ENCODE measurements around the gene TMEM167A. TPM values are rescaled to one million over a fixed set of nuclear protein-coding genes. Genes with fewer than 3 reads are reported as not detected.

Gene TMEM167A, protein sequence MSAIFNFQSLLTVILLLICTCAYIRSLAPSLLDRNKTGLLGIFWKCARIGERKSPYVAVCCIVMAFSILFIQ
- 175 and 177 TPM in 2 replicates for total RNA-seq (2014; rRNA removed; shearing (Covaris generic))

DNA sequence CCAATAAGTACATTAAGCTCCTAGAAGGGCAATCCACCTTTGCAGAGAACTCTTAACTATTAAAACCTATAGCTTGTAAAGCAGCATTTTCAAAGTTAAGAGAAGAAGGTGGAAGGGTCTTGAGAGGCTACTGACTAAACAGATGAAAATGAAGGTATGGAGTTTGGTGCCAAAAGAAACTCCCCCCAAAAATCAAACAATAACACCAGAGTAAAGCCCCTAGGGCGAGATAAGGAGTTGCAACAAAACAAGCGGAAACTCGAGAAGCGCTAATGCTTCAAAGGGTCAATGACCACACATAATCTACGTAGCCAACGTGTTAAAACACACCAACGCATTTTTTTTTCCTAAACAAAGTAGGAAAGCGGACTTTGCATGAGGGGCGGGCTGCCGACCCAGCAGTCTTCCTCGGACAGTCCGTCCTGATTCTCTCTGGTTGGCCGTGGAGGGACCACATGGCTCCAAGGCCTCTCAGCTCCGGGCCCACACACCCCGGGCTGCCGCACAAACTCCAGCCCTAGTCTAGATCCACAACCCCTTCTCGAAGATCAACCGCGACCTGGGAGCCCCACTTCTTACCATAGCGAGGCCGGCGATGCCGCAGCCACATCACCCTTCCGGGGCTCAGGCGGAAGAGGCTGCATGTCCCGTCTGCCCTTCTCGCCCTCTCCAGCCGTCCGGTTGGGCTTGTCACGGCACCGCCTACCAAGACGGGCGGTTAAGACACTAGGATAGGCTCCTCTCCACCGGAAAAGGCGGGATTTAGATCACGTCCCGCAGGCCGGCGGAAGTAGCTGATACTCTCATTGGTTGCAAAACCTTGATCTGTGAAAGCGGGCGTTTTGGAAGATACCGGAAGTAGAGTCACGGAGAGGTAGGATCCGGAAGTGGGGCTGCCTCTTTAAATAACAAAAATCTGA lies at the start of gene TMEM167A, which contains the start of gene XRCC4:
Gene TMEM167A (minus strand): TSS at position 653 of the 920 bp plus-strand sequence. CDS start 71 bp downstream, at position 582.
Gene XRCC4 (plus strand): TSS at position 806 of the 920 bp plus-strand sequence. CDS start 27,373 bp downstream, outside the sequence.
- peak; percentile 99 for DNase-seq (ENCODE audit: low spot score)

DNA sequence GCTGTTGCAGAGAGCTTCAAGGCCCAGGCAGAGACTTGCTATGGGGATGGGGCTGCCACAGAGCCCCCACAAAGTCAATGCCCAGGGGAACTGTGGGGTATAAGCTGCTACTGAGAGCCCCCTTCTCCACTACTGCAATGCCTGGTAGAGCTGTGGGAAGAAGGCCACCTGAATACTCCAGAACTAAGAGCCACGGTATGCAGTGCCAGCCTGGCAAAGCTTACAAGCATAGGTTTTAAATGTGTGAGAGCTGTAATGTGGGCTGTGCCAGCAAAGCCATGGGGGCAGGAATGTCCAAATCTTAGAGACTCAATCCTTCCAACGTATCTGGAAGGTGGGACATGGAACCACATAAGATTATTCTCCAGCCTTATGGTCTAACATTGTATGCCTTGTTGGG lies 49.3 kb upstream of the TMEM167A start:
- no peak for DNase-seq (ENCODE audit: low spot score)

DNA sequence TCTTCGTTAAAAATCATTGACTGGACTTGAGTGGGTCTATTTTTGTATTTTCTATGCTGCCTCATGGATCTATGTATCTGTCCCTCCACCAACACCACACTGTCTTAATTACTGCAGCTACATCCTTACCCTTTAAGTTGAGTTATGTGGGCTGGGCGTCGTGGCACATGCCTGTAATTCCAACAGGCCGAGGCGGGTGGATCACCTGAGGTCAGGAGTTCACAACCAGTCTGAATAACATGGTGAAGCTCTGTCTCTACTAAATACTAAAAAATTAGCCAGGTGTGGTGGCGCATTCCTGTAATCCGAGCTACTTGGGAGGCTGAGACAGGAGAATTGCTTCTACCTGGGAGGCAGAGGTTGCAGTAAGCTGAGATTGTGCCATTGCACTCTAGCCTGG lies 48.4 kb upstream of the TMEM167A start:
- no peak for DNase-seq (ENCODE audit: low spot score)

DNA sequence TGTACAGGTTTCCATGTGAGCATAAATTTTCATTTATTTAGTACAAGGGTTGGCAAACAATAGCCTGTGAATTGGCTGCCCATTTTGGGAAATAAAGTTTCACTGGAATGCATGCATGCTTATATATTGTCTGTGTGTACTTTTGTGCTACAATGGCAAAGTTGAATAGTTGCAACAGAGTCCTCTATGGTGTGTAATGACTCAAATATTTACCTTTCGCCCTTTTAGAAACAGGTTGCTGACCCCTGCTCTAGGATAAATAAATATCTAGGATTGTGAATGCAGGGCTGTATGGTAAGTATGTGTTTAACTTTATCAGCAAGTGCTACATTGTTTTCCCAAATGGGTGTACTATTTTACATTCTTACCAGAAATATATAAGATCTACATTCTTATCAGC lies 47.4 kb upstream of the TMEM167A start:
- DNase-seq (ENCODE audit: low spot score) = no peak

DNA sequence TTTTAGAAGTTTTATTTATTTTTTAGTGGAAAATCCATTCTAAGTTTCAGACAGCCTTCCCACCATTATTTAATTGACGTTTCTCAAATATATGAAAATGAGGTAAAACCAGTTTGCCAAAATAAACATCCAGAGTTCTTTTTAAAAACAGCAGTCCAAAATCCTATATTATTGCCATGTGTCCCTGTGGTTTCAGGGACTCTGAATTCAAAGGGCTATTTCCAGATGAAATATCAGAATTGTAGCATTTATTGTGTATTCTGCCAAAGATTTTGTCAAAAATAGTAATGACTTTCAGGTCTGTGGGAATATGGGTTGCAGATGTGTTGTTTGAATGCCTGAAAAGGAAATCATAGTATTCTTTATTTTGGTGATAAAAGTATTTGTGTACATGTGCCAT lies 41.8 kb upstream of the TMEM167A start:
- no peak for DNase-seq (ENCODE audit: low spot score)

DNA sequence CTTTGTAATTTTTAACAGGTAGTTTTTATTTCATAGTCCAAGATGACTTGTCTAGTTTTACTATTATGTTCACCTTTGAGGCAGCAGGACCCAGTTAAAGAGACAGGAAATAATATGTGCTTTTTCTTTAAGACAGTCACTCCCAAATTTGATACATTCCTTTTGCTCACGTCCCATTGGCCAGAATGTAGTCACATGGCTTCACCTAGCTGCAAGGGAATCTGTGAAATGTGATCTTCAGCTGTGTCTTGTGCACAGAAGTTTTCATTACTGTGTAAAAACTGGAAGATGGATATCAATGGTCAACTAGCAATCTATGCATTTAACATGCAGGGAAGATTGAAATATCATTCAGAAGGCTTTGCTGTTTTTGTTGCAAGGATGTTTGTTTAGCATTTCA lies 41.3 kb upstream of the TMEM167A start:
- DNase-seq (ENCODE audit: low spot score) = no peak

DNA sequence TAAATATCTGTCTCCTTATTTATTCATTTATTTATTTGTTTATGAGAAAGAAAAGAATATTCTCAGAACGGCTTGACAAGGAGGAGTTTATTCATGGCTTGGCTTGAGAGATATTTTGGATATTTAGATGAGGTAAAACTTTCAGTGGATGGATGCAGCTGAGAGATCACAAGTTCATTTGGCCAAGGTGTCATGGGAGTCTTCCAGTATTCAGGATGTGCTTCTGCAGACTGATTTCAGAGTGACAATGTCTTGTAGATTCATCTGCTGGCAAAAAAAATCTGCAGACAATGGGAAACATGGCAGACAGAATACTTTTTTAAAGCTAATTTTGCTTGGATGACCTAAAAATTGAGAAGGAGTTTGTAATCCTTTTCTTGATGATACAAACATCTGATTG lies 38.6 kb upstream of the TMEM167A start:
- no peak for DNase-seq (ENCODE audit: low spot score)

DNA sequence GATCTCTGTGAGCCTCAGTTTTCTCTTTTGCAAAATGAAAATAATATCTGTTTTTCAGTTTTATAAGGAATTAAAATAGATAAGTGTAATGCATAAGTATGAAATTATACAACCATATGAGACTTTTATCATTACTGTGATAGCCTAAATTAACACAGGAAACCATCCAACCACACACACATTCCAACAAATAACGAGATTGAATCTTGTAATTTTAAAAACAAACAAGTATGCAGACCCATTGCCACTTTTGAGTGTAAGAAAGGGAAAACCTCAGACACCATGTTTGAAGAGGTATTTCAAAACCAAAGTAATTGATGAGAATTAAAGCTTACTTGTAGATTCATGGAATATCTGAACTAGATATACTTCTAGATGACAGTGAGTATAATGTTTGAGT lies 32.2 kb upstream of the TMEM167A start:
- no peak for DNase-seq (ENCODE audit: low spot score)

DNA sequence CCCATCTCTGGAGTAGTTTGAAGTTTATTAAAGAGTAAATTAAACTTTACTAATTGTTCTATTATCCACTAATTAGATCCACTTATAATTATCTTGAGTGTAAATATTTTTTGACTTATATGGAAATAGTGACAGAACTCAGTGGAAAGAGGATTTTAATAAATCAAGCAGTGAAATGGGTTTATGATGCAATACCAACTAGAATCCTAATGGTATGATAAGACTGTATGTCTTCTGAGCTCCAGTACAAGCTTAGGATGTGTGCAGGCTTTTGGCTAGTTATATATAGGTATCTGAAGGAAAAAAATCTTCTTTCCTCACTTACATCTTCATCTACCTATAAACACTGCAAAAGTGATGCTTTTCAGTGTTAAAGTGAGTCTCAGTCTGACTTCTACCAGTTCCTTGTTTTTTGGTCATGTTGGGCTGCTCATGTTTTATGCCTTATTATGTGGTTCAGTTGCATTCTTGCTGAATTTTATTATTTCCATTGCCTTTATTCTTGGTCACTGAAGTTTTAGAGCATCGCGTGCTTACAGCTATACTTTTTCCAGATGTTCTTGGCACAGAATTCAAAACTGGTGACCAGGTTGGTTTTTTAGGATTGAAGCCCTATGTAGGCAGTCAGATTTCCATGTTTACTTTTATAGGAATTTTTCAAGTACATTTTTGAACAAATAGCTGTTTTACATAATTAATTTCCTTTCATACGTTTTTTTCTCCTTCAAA lies 30.7 kb upstream of the TMEM167A start:
- DNase-seq (ENCODE audit: low spot score) = no peak

DNA sequence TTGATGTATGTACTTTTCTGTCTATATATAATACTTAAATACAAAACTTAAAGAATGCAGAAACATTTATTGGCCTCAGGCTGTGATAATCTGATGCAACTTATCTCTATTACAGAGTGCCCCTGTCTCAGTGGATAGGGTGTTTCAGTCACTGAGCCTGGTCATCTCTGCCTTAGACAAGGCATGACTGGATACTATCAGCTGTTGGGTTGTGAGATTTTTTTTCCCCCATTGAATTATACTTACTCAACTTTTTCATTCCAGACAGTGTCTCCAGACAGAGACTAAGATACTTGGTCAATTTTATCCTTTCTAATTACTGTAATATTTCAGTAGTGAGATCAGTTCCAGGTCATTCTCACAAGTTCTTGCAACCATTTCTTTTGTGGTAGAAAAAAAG lies 26.8 kb upstream of the TMEM167A start:
- no peak for DNase-seq (ENCODE audit: low spot score)

DNA sequence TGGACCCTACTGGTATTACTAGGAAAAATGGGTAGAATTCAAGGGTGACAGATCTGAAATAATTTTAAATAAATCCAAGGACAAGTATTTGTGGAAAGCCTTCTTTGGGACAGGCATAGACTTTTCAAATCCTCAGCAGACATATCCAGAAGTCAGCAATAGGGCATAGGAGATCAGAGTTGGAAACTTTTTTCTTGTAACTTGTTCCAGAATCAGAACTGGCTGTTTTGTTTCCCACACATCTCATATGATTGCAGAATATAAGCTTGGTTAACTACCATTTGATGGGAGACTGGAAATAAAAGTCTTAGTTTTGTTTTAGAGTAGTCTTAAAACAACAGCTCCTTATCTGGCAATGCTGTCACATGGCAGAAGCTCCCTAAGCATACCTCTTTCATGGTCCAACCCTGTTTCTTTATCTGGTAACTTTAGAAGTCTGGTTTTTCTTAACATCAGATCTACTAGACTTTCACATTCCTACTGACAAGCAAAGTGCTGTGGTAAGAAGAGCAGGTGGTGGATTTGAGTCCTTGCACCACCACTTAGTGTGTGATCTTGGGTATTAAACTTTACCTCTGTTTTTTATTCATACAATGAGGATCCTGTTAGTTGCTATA lies 25.3 kb upstream of the TMEM167A start:
- no peak for DNase-seq (ENCODE audit: low spot score)

DNA sequence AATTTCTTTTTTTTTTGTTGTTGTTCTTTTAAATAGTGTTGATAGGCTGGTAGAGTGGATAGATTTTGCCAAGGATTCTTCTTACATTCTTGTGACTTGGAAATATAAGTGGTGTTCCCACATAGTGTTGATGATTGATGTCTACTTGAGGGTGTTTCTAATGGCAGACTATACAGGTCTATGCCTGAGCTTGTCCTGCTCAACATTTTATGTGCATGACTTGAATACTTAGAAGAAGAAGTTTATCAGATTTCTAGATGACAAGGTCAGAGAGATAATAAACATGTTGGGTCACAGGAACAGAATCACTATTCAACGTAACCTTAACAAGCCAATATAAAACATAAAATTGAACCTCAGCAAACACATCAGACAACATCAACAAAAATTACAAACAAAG lies 24.3 kb upstream of the TMEM167A start:
- DNase-seq (ENCODE audit: low spot score) = no peak

DNA sequence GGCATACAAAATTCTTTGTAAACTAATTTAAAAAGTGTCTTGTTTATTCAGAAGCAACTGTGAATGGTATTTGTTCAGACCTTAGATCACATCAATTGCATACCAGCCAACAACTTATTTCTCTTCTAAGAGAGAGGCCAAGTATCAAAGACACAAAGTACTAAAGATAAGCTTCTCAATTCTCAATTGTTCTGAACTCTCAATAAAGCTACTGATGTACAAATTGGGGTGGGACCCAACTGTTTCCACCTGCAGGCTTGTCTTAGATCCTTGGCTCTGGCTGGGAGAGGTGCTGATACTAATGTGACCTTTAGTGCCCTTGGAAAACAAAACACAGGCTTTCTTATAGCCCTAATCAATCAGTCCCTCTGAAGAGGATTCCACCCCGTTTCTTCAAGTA lies 22.3 kb upstream of the TMEM167A start:
- DNase-seq (ENCODE audit: low spot score) = no peak

DNA sequence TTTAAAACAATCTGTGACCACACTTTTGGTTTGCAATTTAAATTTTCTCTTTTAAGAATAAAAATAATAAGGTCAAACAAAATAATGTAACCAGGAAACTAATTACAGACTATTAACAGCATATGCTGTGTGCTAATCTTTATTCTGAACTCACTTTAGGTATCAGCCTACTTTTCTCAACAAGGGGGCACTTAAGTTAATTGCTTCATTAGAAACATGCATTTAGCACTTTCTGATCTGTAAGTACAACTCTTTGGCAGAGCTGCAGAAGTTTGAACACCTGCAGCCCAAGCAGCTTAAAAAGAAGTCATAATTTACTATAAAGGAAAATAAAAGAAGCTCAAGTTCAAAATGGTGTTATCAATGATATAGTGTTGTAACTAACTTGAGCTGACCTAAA lies 21.8 kb upstream of the TMEM167A start:
- no peak for DNase-seq (ENCODE audit: low spot score)

DNA sequence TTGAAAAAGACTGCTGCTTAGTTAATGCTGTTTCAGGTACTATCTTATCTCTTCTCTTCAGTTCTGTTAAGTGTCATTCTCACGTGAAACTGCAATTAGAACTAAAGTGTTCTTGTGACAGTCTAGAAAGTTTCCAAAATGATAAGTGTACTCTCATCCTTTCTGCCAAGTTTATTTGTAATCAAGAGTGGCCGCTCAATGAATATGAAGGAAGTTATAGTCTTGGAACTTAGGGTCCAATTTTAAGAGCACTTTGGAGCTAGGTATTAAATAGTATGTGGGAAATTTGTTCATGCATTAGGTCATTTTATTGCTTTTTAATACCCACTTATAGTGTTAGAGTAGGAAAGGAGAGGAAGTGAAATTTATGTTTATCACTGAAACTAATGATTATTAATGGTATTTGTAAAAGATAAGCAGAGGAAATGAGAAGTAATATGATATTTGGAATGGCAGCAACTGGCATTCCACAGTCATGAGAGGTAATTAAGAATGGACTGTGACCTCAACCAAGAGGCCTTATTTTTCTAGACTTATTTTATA lies 20.6 kb upstream of the TMEM167A start:
- DNase-seq (ENCODE audit: low spot score) = no peak

DNA sequence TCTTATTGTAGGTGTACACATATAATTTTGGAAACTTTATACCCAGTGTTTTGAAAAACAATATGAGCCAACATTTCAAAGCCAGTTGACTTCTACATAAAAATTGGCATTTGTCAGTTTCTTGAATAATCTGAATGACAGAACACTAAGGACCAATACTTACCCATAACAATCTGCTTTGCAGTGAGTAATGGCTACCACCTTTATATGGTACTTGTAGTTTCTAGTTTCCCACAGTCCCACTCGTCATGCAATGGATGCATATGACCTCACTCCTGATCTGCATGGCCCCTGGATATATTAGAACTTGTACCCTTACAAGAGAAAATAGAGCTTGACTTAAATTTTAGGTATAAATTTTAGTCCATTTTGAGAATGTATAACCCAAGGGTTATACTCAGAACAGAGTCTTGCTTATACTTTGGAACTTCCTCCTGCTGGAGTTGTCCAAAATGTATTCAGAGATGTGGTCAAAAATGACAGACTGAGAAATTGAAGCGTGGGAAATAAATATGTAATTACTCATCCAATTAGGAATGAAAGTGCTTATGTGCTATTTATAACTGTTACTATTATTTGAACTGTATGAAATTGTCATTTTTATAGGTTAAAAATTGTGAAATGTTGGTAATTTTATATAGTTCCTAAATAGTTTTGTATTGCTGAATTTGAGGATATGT lies 19.6 kb upstream of the TMEM167A start:
- DNase-seq (ENCODE audit: low spot score) = no peak

DNA sequence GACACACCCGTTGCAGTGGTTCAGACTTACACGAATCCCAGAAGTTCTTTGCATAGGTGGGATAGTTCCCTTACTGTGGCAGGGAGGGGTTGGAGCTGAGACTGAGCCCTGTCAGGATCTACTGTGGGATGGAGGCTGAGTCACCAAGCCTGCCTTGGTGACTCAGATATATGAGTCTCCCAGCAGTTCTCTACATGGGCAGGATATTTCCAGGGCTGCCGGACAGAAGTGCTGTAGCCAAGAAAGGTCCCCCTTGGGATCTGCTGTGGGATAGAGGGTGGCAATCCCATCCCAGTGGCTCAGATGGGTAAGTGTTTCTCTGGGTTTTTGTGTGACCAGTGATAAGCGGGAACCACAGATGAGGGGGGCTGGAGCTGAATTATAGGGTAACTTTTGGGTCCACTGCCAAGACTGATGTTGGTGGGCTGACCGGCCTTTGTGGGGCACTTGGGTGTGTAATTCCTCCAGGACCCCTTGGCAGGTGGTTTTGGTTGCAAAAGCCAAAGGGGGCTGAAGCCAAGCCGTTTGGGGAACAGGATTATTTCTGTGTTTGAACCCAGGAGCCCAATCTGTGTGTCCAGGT lies 18.9 kb upstream of the TMEM167A start:
- peak; percentile 48 for DNase-seq (ENCODE audit: low spot score)

DNA sequence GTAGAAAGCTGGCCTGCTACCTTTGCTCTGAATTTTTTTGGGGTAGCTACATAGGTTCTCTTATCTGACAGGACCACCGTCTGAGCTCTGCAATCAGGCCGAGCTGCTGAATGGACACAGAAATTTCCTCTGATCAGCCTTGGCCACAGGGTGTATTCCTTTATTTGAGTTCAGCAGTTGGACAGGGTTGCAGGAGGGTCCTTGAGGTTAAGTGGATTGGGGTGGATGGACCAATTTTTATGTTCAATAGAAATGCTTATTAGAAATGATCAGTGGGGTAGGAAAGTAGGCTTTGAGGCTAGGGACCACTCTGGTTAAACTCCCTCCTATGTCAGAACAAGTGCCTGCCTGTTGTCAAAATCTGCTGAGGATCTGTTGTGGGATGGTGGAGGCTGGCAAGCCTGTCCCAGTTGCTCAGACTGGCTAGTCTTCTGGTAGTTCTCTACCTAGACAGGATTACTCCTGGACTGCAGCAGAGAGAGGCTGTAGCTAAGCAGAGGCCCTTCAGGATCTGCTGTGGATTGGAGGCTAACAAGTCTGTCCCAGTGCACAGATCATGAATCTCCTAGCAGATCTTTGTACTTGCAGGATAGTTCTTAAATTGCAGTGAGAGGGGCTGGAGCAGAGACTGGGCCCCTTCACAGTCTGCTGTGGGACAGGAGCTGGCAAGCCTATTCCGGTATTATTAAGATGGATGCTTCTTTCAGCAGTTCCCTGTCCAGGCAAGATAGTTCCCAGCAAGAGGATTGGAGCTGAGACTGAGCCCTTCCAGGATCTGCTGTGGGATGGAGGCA lies 18.2 kb upstream of the TMEM167A start:
- no peak for DNase-seq (ENCODE audit: low spot score)

DNA sequence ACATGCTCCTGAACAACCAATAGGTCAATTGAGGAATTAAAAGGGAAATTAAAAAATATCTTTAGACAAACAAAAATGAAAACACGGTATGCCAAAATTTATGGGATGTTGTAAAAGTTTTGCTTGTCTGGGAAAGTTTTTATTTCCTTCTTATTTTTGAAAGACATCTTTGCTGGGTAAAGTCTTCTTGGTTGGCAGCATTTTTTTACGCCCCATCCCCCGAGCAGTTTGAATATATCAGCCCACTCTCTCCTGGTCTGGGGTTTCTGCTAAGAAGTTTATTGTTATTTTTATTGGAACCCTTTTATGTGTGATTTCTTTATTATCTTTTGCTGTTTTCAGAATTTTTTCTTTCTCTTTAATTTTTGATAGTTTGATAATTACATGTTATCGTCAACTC lies 16.5 kb upstream of the TMEM167A start:
- no peak for DNase-seq (ENCODE audit: low spot score)

DNA sequence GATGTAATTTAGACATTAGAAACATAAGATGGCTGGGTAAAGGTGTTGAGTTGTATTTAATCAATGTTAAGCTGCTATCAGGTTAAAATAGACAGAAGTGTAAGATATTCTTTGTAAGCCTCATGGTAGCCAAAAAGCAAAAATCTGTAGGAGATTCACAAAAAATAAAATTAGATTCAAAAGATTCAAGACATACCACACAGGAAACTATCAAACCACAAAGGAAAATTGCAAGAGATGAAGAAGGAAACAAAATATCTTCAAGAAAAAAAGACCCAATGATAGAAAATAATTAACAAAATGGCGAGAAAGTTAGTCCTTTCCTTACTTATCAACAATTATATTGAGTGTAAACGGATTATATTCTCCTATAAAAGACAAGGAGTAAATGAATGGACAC lies 15.4 kb upstream of the TMEM167A start:
- no peak for DNase-seq (ENCODE audit: low spot score)
